AG10803 (cell line): ENCODE results near the gene TDRD7.

Experiments used
- DNase-seq: peaks from one replicate; pipeline ENCODE4 v3.0.0; 2010; ENCODE audit warnings: low read depth
- H3K4me3 ChIP-seq: 2 replicates; pipeline ENCODE4 v1.5.1; 2011; ENCODE audit warnings: mild to moderate bottlenecking, low read length, control low read depth
- TF ChIP-seq, protein P1 (sequence below): conservative IDR thresholded peaks from 2 replicates; pipeline ENCODE4 v1.5.1; 2011; ENCODE audit warnings: mild to moderate bottlenecking, low read length, control low read depth, inconsistent platforms

TDRD7 gene

DNA sequence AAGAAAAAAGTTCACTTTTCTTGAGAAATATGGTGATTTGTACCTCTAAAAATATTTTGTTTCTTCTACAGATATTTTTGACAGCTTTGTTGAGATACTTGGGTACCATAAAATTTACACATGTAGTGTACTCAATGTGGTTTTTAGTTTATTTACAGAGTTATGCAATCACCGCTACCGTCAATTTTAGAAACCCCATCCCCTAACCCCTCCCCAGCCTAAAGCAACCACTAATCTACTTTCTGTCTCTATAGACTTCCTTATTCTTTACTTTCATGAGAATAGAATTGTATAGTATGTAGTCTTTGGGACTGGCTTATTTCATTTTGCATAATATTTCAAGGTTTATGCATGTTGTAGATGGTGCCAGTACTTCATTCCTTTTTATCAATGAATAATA lies 45.0 kb upstream of the TDRD7 start:
- TF ChIP-seq, protein P1, sequence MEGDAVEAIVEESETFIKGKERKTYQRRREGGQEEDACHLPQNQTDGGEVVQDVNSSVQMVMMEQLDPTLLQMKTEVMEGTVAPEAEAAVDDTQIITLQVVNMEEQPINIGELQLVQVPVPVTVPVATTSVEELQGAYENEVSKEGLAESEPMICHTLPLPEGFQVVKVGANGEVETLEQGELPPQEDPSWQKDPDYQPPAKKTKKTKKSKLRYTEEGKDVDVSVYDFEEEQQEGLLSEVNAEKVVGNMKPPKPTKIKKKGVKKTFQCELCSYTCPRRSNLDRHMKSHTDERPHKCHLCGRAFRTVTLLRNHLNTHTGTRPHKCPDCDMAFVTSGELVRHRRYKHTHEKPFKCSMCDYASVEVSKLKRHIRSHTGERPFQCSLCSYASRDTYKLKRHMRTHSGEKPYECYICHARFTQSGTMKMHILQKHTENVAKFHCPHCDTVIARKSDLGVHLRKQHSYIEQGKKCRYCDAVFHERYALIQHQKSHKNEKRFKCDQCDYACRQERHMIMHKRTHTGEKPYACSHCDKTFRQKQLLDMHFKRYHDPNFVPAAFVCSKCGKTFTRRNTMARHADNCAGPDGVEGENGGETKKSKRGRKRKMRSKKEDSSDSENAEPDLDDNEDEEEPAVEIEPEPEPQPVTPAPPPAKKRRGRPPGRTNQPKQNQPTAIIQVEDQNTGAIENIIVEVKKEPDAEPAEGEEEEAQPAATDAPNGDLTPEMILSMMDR, result no peak
- no peak for DNase-seq
- no peak overlapping the region for H3K4me3 ChIP-seq

DNA sequence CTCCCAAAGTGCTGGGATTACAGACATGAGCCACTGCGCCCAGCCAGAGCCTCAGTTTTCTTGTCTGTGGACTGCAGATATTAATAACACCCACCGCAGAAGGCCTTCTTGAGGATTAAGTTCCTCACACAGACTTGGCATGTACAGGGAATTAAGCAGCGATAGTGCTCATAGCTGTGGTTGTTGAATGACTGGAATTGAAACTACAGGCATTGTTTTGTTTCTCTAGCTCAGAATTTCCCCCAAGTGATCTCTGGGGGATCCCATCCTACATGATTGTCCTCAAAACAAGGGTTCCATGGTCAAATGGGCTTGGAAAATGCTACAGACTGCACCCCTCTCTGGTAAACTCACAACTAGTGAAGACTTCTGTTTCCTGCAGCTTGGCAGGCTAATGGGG lies 44.2 kb upstream of the TDRD7 start:
- DNase-seq, result no peak
- TF ChIP-seq, protein P1, result no peak

DNA sequence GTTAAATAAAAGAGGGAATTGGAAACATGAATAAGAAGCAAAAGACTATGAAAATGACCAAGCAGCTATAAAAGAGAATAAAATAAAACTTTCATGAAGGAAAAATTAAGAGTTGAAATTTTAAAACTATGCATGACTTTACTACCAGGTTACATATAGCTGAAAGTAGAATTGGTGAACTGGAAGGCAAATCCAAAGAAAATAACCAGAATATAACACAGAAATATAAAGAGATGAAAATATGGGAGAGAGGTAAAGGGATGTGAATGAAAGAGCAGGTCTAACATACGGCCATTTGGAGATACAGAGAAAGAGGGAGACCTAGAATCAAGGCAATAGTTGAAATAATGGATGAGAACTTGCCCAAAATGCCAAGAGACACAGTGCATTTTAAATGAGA lies 42.9 kb upstream of the TDRD7 start:
- no peak overlapping the region for H3K4me3 ChIP-seq
- no peak for DNase-seq
- TF ChIP-seq, protein P1, result no peak

More for the DNA sequence above, 44.2 kb upstream of the TDRD7 start:
- H3K4me3 ChIP-seq, result no peak overlapping the region

DNA sequence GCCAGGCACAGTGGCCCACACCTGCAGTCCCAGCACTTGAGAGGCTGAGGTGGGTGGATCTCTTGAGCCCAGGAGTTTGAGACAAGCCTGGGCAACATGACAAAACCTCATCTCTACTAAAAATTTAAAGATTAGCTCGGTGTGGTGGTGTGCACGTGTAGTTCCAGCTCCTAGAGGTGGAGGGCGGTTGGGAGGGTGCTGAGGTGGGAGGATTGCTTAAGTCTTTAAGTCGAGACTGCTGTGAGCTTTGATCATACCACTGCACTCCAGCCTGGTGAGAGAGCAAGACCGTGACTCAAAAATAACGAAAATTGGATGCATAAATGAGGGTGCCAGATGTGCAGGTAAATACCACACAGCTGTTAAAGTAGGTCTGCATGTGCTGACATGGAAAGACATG lies 39.3 kb upstream of the TDRD7 start:
- H3K4me3 ChIP-seq, result no peak overlapping the region
- TF ChIP-seq, protein P1, result no peak
- DNase-seq, result no peak

DNA sequence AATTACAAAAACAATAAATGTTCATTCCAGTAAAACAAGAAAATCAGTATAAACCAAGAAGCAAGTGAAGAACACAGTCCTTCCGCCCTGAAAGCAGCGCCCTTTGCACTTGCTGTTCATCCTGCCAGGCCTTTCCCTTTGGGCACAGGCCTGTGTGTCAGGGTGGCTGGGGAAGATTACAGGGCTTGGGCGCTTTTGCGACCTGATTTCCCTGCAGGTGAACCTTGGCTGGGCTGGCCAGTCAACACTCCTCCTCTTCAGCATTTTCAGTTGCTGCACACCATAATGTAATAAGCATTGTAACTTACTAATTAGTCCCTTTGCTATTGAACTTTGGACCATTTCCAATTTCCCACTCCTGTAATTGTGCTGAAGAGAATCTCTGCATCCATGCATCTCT lies 38.6 kb upstream of the TDRD7 start:
- no peak for DNase-seq
- TF ChIP-seq, protein P1, result no peak
- H3K4me3 ChIP-seq, result no peak overlapping the region

DNA sequence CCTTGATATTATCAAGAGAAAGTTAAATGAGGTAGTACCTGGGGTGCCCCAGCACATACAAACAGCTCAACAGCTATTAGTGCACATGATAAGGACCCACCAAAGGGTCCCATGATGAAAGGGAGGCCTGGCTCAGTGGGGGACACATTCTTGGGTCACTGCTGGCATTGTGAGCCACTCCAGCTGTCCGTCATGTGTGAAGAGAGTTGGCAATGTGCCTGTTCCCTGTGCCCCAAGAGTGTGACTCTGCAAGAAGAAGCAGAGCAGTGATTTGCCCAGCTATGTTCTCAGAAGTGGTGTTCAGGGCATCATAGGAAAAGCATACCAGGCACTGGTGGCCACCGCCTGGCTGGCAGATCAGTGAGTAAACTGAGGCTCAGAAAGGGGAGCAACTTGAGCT lies 37.1 kb upstream of the TDRD7 start:
- H3K4me3 ChIP-seq, result no peak overlapping the region
- TF ChIP-seq, protein P1, result no peak
- DNase-seq, result no peak

DNA sequence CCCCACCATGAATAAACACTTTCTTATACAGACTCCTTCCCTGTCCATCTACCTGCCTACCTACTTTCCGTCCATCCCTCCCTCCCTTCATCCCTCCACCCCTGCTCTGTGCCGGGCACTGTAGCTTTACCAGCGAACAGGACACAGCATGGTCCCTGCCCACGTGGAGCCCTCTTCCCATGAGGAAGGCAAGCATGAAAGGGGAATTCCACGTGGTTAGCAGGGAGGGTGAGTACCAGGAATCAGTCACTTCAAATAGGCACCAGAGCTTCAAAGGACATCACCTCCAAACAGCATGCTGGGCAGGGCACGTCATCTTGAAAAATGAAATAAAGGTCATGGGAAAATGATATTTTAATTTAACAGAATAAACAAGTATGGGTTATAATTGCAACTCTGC lies 35.0 kb upstream of the TDRD7 start:
- no peak overlapping the region for H3K4me3 ChIP-seq
- TF ChIP-seq, protein P1, result no peak

More for the DNA sequence above, 35.0 kb upstream of the TDRD7 start:
- DNase-seq, result no peak
